A549 treated with AZD2906 at 1 μM for 4 hours (cell line): ENCODE measurements around the gene TSPY4. TPM values are rescaled to one million over a fixed set of nuclear protein-coding genes. Genes with fewer than 3 reads are reported as not detected.

Experiments
- total RNA-seq: library from RNA; stranded (reverse); fragments of 200-300 nt; extraction: Qiagen RNA extraction; gene quantifications from 5 replicates; pipeline ENCODE4 v1.2.3, GENCODE V29; 2022

TSPY4 gene, protein sequence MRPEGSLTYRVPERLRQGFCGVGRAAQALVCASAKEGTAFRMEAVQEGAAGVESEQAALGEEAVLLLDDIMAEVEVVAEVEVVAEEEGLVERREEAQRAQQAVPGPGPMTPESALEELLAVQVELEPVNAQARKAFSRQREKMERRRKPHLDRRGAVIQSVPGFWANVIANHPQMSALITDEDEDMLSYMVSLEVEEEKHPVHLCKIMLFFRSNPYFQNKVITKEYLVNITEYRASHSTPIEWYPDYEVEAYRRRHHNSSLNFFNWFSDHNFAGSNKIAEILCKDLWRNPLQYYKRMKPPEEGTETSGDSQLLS
- not detected in 5 replicates for total RNA-seq

GRCh38 chrY:9337164-9337563 lies at the start of gene TSPY4:
TSPY4 (plus strand) TSS chrY:9337464; CDS start chrY:9337510, 46 bp downstream.

DNA sequence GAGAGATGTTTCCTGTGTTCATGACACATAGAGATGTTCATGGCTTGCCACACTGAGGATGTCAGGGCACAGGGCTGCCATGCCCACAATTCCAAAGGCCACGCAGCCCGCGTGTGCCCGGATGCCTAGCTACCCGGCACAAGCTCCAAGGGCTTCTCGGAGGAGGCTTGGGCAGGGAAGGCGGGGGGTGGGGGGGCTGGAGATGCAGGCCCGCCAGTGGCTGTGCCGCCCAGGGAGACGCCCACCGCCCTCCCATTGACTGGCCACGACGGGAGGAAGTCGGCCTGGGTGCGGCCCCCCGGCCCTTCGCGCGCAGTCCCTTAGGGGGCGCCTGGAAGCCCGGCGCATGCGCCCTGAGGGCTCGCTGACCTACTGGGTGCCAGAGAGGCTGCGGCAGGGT lies 20.2 kb downstream of the TSPY4 start, which contains the start of gene TSPY8:
TSPY8 (plus strand) TSS at position 301 of the 400 bp plus-strand sequence; CDS start at position 347, 46 bp downstream.

Other genes with a start within 250 kb of the TSPY4 start
- not detected in 5 replicates for gene TSPY8, start 20.3 kb downstream of the TSPY4 start, total RNA-seq
- not detected in 5 replicates for gene TSPY3, start 61.0 kb downstream of the TSPY4 start, total RNA-seq
- not detected in 5 replicates for gene TSPY1, start 129.5 kb downstream of the TSPY4 start, total RNA-seq
- not detected in 5 replicates for gene TSPY9, start 149.8 kb downstream of the TSPY4 start, total RNA-seq
- gene TSPY10, start 190.4 kb downstream of the TSPY4 start, total RNA-seq = not detected in 5 replicates